Neuronal stem cell (in vitro differentiated cells): ENCODE results near the gene SLC19A2.

Source experiments
- DNase-seq: peaks from one replicate; pipeline ENCODE4 v3.0.0-alpha.2; 2013; ENCODE audit warnings: low spot score
- H2AFZ ChIP-seq: one replicate; pipeline ENCODE4 v1.6.1; 2013; ENCODE audit warnings: mild to moderate bottlenecking, low read length, inconsistent platforms
- H2AK5ac ChIP-seq: 2 replicates; pipeline ENCODE4 v1.6.1; 2013; ENCODE audit warnings: low read depth, mild to moderate bottlenecking, inconsistent platforms, low read length, moderate library complexity, mixed read lengths
- H2BK120ac ChIP-seq: 2 replicates; pipeline ENCODE4 v1.6.1; 2013; ENCODE audit warnings: low read depth, mild to moderate bottlenecking, inconsistent platforms, low read length, moderate library complexity, mixed read lengths
- H2BK12ac ChIP-seq: one replicate; pipeline ENCODE4 v1.6.1; 2013; ENCODE audit warnings: low read length, inconsistent platforms
- H2BK15ac ChIP-seq: 2 replicates; pipeline ENCODE4 v1.6.1; 2013; ENCODE audit warnings: mild to moderate bottlenecking, low read length, inconsistent platforms, mixed read lengths
- H2BK5ac ChIP-seq: one replicate; pipeline ENCODE4 v1.6.1; 2013; ENCODE audit warnings: inconsistent platforms, mild to moderate bottlenecking, low read length, moderate library complexity
- H3K14ac ChIP-seq: one replicate; pipeline ENCODE4 v1.6.1; 2013; ENCODE audit warnings: low read length, inconsistent platforms
- H3K18ac ChIP-seq: 2 replicates; pipeline ENCODE4 v1.6.1; 2013; ENCODE audit warnings: low read length, inconsistent platforms
- H3K23ac ChIP-seq: 2 replicates; pipeline ENCODE4 v1.6.1; 2013; ENCODE audit warnings: low read depth, mild to moderate bottlenecking, mixed read lengths, low read length, inconsistent platforms; ENCODE audit not compliant: poor library complexity
- H3K27ac ChIP-seq: replicated peaks from 3 replicates; pipeline ENCODE4 v1.5.1; 2013; ENCODE audit warnings: low read length, inconsistent platforms
- H3K27me3 ChIP-seq, 3 experiments: 2 replicates each; pipeline ENCODE4 v1.6.1; 2013; ENCODE audit warnings: low read length in 3 of 3, mild to moderate bottlenecking in 2 of 3, inconsistent platforms in 1 of 3, low read depth in 1 of 3, mixed read lengths in 1 of 3, moderate library complexity in 1 of 3; ENCODE audit not compliant: control insufficient read depth in 3 of 3, insufficient read depth in 3 of 3
- H3K36me3 ChIP-seq, 2 donors: replicated peaks in 1 of 2; 2 replicates each; pipeline ENCODE4 v1.6.1; 2013; ENCODE audit warnings: low read length in 2 of 2; ENCODE audit not compliant: control insufficient read depth in 2 of 2, insufficient read depth in 2 of 2
- H3K4ac ChIP-seq: 2 replicates; pipeline ENCODE4 v1.6.1; 2013; ENCODE audit warnings: inconsistent platforms, mild to moderate bottlenecking, low read length, moderate library complexity
- H3K4me1 ChIP-seq, 2 donors: 1 replicate in 1 of 2; 2 replicates in 1 of 2; pipeline ENCODE4 v1.6.1; 2013; ENCODE audit warnings: low read length in 2 of 2, low read depth in 1 of 2; ENCODE audit not compliant: control insufficient read depth in 2 of 2, insufficient read depth in 1 of 2
- H3K4me2 ChIP-seq: one replicate; pipeline ENCODE4 v1.6.1; 2013; ENCODE audit warnings: mild to moderate bottlenecking, low read length, inconsistent platforms; ENCODE audit not compliant: insufficient read depth, poor library complexity, severe bottlenecking
- H3K4me3 ChIP-seq, 2 donors: 2 replicates each; pipeline ENCODE4 v1.5.1; 2013; ENCODE audit warnings: low read length in 2 of 2, mild to moderate bottlenecking in 2 of 2, inconsistent platforms in 1 of 2, moderate library complexity in 1 of 2
- H3K79me1 ChIP-seq: one replicate; pipeline ENCODE4 v1.6.1; 2013; ENCODE audit warnings: low read depth, mild to moderate bottlenecking, inconsistent platforms, low read length, moderate library complexity
- H3K9ac ChIP-seq: one replicate; pipeline ENCODE4 v1.6.1; 2013; ENCODE audit warnings: mild to moderate bottlenecking, low read depth, low read length, inconsistent platforms; ENCODE audit not compliant: poor library complexity
- H3K9me3 ChIP-seq, 2 donors: replicated peaks in 1 of 2; 2 replicates each; pipeline versions ENCODE3 to v1.6.1; 2013; ENCODE audit warnings: low read length in 2 of 2, mild to moderate bottlenecking in 2 of 2, inconsistent platforms in 1 of 2, low read depth in 1 of 2, mixed read lengths in 1 of 2, moderate library complexity in 1 of 2; ENCODE audit not compliant: control insufficient read depth in 2 of 2, insufficient read depth in 1 of 2
- H4K8ac ChIP-seq: one replicate; pipeline ENCODE4 v1.6.1; 2013; ENCODE audit warnings: low read depth, mild to moderate bottlenecking, inconsistent platforms, low read length, moderate library complexity
- H4K91ac ChIP-seq: one replicate; pipeline ENCODE4 v1.6.1; 2013; ENCODE audit warnings: low read length, low read depth, mild to moderate bottlenecking, inconsistent platforms; ENCODE audit not compliant: poor library complexity
- WGBS, 2 donors: extraction: QIAGEN DNeasy Blood & Tissue Kit; methylation state at CpG; one replicate each; pipeline ENCODE4 v1.1.7; 2013; ENCODE audit warnings: missing lambda C conversion rate in 2 of 2, mixed read lengths in 1 of 2; ENCODE audit not compliant: insufficient read length in 2 of 2, insufficient replicate concordance in 1 of 2; ENCODE audit errors: extremely low coverage in 2 of 2; 5-methylcytosine and 5-hydroxymethylcytosine counted together

The SLC19A2 gene

GRCh38 chr1:169479363-169480066 is 6.2 kb downstream of the SLC19A2 start:
- Histone ChIP-seq H2BK12ac (no peak overlapping the region), H2BK120ac (no peak overlapping the region), H3K79me1 (no peaks in the 10 kb centered on the region), H2BK15ac (no peak overlapping the region), H3K18ac (no peak overlapping the region), H4K91ac (no peak overlapping the region), H3K14ac (no peak overlapping the region), H3K9me3 (no peaks in the 10 kb centered on the region), H3K27ac (no peak overlapping the region), H3K36me3 (peaks cover 0 to 24% of the 10 kb centered on the region in 2 donors), H3K9ac (no peak overlapping the region), H4K8ac (no peak overlapping the region), H2BK5ac (no peak overlapping the region), H2AFZ (no peak overlapping the region), H3K4me3 (no peak overlapping the region), H3K4me2 (no peak overlapping the region), H3K23ac (no peak overlapping the region), H2AK5ac (no peak overlapping the region), H3K4ac (no peak overlapping the region), H3K27me3 (no peaks in the 10 kb centered on the region), H3K4me1 (peaks cover 12 to 18% of the 10 kb centered on the region in 2 donors)
- DNase-seq: no peak
- no CpG with 5 or more reads among the region's 1 CpG for WGBS, 2 donors

GRCh38 chr1:169478094-169478672 is 7.6 kb downstream of the SLC19A2 start:
- Histone ChIP-seq H3K23ac (no peak overlapping the region), H2BK5ac (no peak overlapping the region), H3K14ac (no peak overlapping the region), H3K9ac (no peak overlapping the region), H3K9me3 (no peaks in the 10 kb centered on the region), H3K4ac (no peak overlapping the region), H3K36me3 (peaks cover 0 to 24% of the 10 kb centered on the region in 2 donors), H3K4me2 (no peak overlapping the region), H3K27me3 (no peaks in the 10 kb centered on the region), H3K4me1 (peaks cover 1 to 11% of the 10 kb centered on the region in 2 donors), H3K18ac (no peak overlapping the region), H2BK15ac (no peak overlapping the region), H3K27ac (no peak overlapping the region), H3K4me3 (no peak overlapping the region), H2AK5ac (no peak overlapping the region), H2BK12ac (no peak overlapping the region), H4K91ac (no peak overlapping the region), H2BK120ac (no peak overlapping the region), H4K8ac (no peak overlapping the region), H3K79me1 (no peaks in the 10 kb centered on the region), H2AFZ (no peak overlapping the region)
- WGBS, 2 donors: no CpG with 5 or more reads among the region's 5 CpGs
- DNase-seq: no peak

GRCh38 chr1:169475806-169476387 is 9.8 kb downstream of the SLC19A2 start:
- DNase-seq: peak; percentile 38
- no peak overlapping the region for H3K27ac ChIP-seq
- H3K4ac ChIP-seq: no peak overlapping the region
- H3K18ac ChIP-seq: no peak overlapping the region
- H3K79me1 ChIP-seq: no peaks in the 10 kb centered on the region
- H3K4me3 ChIP-seq: no peak overlapping the region
- H2BK120ac ChIP-seq: no peak overlapping the region
- H2AFZ ChIP-seq: no peak overlapping the region
- no peaks in the 10 kb centered on the region for H3K9me3 ChIP-seq
- H2BK15ac ChIP-seq: no peak overlapping the region
- H2AK5ac ChIP-seq: no peak overlapping the region
- no CpG with 5 or more reads among the region's 3 CpGs for WGBS, 2 donors
- H3K27me3 ChIP-seq: no peaks in the 10 kb centered on the region
- no peak overlapping the region for H3K23ac ChIP-seq
- H3K9ac ChIP-seq: no peak overlapping the region
- no peak overlapping the region for H3K14ac ChIP-seq
- no peak overlapping the region for H3K4me2 ChIP-seq
- no peak overlapping the region for H4K91ac ChIP-seq
- H2BK12ac ChIP-seq: no peak overlapping the region
- H4K8ac ChIP-seq: no peak overlapping the region
- no peak overlapping the region for H2BK5ac ChIP-seq
- peaks cover 1 to 11% of the 10 kb centered on the region in 2 donors for H3K4me1 ChIP-seq
- H3K36me3 ChIP-seq: peaks cover 0 to 28% of the 10 kb centered on the region in 2 donors

GRCh38 chr1:169474302-169474995 is 11.3 kb downstream of the SLC19A2 start:
- H3K9me3 ChIP-seq: no peaks in the 10 kb centered on the region
- H2BK5ac ChIP-seq: no peak overlapping the region
- H2AFZ ChIP-seq: no peak overlapping the region
- peaks cover 0 to 9% of the 10 kb centered on the region in 2 donors for H3K4me1 ChIP-seq
- H3K14ac ChIP-seq: no peak overlapping the region
- no peak overlapping the region for H4K91ac ChIP-seq
- H3K4me3 ChIP-seq: no peak overlapping the region
- no peak overlapping the region for H2BK120ac ChIP-seq
- H3K4me2 ChIP-seq: no peak overlapping the region
- no peaks in the 10 kb centered on the region for H3K79me1 ChIP-seq
- no peaks in the 10 kb centered on the region for H3K27me3 ChIP-seq
- no peak overlapping the region for H2AK5ac ChIP-seq
- H3K9ac ChIP-seq: no peak overlapping the region
- no peak for DNase-seq
- no CpG with 5 or more reads among the region's 1 CpG for WGBS, 2 donors
- no peak overlapping the region for H2BK15ac ChIP-seq
- no peak overlapping the region for H2BK12ac ChIP-seq
- no peak overlapping the region for H3K18ac ChIP-seq
- H3K36me3 ChIP-seq: peaks cover 0 to 33% of the 10 kb centered on the region in 2 donors
- no peak overlapping the region for H4K8ac ChIP-seq
- no peak overlapping the region for H3K4ac ChIP-seq
- H3K23ac ChIP-seq: no peak overlapping the region
- no peak overlapping the region for H3K27ac ChIP-seq
